ENCODE measurements around the gene LFNG. TPM values are rescaled to one million over a fixed set of nuclear protein-coding genes. Genes with fewer than 3 reads are reported as not detected.

Gene LFNG, protein sequence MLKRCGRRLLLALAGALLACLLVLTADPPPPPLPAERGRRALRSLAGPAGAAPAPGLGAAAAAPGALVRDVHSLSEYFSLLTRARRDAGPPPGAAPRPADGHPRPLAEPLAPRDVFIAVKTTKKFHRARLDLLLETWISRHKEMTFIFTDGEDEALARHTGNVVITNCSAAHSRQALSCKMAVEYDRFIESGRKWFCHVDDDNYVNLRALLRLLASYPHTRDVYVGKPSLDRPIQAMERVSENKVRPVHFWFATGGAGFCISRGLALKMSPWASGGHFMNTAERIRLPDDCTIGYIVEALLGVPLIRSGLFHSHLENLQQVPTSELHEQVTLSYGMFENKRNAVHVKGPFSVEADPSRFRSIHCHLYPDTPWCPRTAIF
- 1.6 TPM for polyA plus RNA-seq (2012; ENCODE audit: insufficient read depth, insufficient read length, low read depth)

DNA sequence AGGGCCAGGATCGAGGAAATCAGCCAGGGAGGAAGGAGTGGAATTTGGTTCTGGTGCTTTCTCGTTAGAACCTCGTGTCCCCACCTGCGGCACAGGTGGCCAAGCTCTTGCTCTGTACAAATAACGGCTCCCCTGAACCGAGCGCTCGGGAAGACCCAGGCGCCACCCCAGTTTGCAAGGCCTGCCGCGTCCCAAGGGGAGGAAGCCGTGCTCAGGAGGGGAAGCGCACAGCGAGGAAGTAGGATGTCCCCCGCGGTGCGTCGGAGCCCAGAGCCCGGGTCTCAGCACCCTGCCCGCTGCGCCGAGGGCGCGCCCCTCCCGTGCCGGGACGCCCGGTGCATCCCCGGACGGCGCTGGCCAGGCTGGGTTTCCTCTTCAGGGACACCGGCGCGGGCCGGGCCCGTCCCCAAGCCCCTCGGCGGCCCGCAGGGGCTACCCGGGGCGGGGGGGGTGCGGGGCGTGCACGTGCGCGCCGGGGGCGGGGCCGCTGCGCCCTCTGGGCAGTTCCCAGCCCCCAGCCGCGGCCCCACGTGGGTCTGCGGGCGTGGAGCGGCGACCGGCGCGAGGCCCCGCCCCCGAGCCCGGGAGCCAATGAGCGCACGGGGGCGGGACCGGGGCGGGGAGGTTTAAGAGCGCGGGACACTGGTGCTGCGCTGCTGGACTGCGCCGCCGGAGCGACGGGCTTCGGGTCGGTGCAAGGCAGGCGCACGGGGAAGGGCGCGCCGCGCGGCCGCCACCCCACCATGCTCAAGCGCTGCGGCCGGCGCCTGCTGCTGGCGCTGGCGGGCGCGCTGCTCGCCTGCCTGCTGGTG is at the start of gene LFNG:
LFNG (plus strand) TSS at position 656 of the 812 bp plus-strand sequence; CDS start at position 744, 88 bp downstream.
- no peaks in the 10 kb centered on the region for H3K9me3 ChIP-seq
- peaks cover 42% of the 10 kb centered on the region for H3K4me1 ChIP-seq
- H3K36me3 ChIP-seq: no peaks in the 10 kb centered on the region
- peak; percentile 95 for DNase-seq
- no peaks in the 10 kb centered on the region for H3K27me3 ChIP-seq
- H3K4me3 ChIP-seq (ENCODE audit: low read depth, low read length): peak within 1 kb of the TSS; percentile 62
- TF ChIP-seq CTCF (IDR thresholded peaks at IDR 0.05; ENCODE audit: low read depth, low read length): no peak

- Histone ChIP-seq H3K4me3 (ENCODE audit: low read depth, low read length) (no peak overlapping the region), H3K4me1 (peaks cover 4% of the 10 kb centered on the region)
- no peak for TF ChIP-seq CTCF (IDR thresholded peaks at IDR 0.05; ENCODE audit: low read depth, low read length)
Measured at GRCh38 chr7:2470204-2471021, 49.2 kb upstream of the LFNG start.

DNA sequence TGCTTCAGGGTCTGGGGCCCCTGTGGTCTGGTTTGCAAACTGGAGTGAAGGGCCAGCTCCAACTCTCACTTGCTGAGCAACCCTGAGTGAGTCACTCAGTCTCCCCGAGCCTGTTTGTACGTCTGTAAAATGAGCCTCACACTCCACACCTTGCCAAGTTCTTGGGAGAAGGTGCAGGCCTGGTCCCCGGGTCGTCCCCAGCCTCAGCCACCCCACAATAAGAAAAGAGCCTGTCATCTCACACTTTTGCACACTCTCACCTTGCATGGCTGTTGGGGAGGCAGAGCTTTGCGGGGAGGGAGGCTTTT is 48.6 kb upstream of the LFNG start:
- TF ChIP-seq CTCF (IDR thresholded peaks at IDR 0.05; ENCODE audit: low read depth, low read length): no peak
- no peak for DNase-seq

More at GRCh38 chr7:2470204-2471021, 49.2 kb upstream of the LFNG start:
- H3K36me3 ChIP-seq: no peaks in the 10 kb centered on the region
- no peaks in the 10 kb centered on the region for H3K9me3 ChIP-seq
- H3K27me3 ChIP-seq: no peaks in the 10 kb centered on the region
- no peak for DNase-seq

DNA sequence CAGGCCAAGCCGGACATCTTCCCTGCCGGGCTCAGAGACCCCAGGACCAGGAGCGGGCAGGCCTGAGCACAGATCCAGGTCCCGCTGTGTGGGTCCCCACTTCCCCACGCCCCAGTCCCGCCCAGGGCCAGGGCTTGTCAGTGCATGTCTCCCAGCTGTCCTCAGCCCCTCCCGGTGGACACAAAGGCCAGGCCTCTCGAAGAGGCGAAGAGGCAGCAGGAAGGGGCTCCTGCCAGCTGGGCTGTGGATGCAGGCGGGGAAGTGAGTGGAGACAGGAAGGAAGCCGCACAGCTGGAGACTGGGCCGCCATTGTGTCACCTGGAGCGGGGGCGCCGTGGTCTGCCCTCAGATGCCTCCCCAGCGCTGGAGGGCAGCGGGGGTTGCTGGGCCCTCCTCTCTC is 48.2 kb upstream of the LFNG start:
- H3K36me3 ChIP-seq: no peaks in the 10 kb centered on the region
- no peaks in the 10 kb centered on the region for H3K9me3 ChIP-seq
- H3K4me3 ChIP-seq (ENCODE audit: low read depth, low read length): no peak overlapping the region
- no peak for DNase-seq
- no peaks in the 10 kb centered on the region for H3K27me3 ChIP-seq
- TF ChIP-seq CTCF (IDR thresholded peaks at IDR 0.05; ENCODE audit: low read depth, low read length): no peak
- no peaks in the 10 kb centered on the region for H3K4me1 ChIP-seq

More for the DNA sequence above, 48.6 kb upstream of the LFNG start:
- Histone ChIP-seq H3K27me3 (no peaks in the 10 kb centered on the region), H3K4me1 (peaks cover under 1% of the 10 kb centered on the region; the same call in 1 of the 2 replicates), H3K36me3 (no peaks in the 10 kb centered on the region), H3K9me3 (no peaks in the 10 kb centered on the region), H3K4me3 (ENCODE audit: low read depth, low read length) (no peak overlapping the region)

DNA sequence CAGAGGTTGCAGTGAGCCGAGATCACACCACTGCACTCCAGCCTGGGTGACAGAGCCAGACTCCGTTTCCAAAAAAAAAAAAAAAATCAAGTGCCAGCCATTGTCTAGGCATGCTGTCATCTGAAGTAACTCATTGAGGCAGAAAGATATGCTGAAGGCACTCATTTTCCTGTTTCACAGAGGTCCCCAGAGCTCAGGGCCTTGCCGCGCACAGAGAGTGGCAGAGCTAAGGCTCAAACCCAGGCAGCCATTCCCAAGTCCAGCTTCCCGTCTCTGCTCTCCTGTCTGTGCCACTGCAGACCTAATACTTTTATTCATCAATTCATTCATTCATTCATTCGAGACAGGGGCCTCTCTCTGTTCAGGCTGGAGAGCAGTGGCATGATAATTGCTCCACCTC is 46.8 kb upstream of the LFNG start:
- no peak for TF ChIP-seq CTCF (IDR thresholded peaks at IDR 0.05; ENCODE audit: low read depth, low read length)
- H3K36me3 ChIP-seq: no peaks in the 10 kb centered on the region
- H3K27me3 ChIP-seq: no peaks in the 10 kb centered on the region; the same call in 1 of the 2 replicates
- H3K4me3 ChIP-seq (ENCODE audit: low read depth, low read length): no peak overlapping the region
- DNase-seq: no peak
- H3K4me1 ChIP-seq: peaks cover under 1% of the 10 kb centered on the region
- H3K9me3 ChIP-seq: no peaks in the 10 kb centered on the region

All from BE2C (cell line).